HG02763 (cell line): Measurements from ENCODE around the gene CHST11.
A peak's percentile ranks its signal among the peaks of the same experiment; 100 is the strongest.

Experiments
- ATAC-seq: cut with Tn5 transposase; IDR thresholded peaks from one replicate; pipeline ENCODE4 v1.9.1; 2021; ENCODE audit warnings: mild to moderate bottlenecking, moderate library complexity; ENCODE audit not compliant: unreplicated experiment

Gene CHST11

GRCh38 chr12:104456417-104456949, at the start of gene CHST11:
CHST11 (plus strand) TSS chr12:104456948.
- peak; percentile 64 for ATAC-seq

- ATAC-seq = no peak
These were observed 49.3 kb upstream of the CHST11 start for GRCh38 chr12:104407438-104407837.

GRCh38 chr12:104407922-104408321, 48.8 kb upstream of the CHST11 start:
- no peak for ATAC-seq

- ATAC-seq = no peak
These were observed 46.4 kb upstream of the CHST11 start for GRCh38 chr12:104410326-104410725.

- no peak for ATAC-seq
These were observed 46.0 kb upstream of the CHST11 start for GRCh38 chr12:104410786-104411185.

GRCh38 chr12:104411826-104412641, 44.7 kb upstream of the CHST11 start:
- no peak for ATAC-seq

- no peak for ATAC-seq
These were observed 44.1 kb upstream of the CHST11 start for GRCh38 chr12:104412681-104413080.

- ATAC-seq = no peak
These were observed 43.4 kb upstream of the CHST11 start for GRCh38 chr12:104413330-104413729.

- ATAC-seq = no peak
These were observed 42.0 kb upstream of the CHST11 start for GRCh38 chr12:104414581-104415341.

GRCh38 chr12:104415342-104415980, 41.3 kb upstream of the CHST11 start:
- ATAC-seq = no peak

- no peak for ATAC-seq
These were observed 40.6 kb upstream of the CHST11 start for GRCh38 chr12:104416136-104416535.

- ATAC-seq = no peak
These were observed 40.2 kb upstream of the CHST11 start for GRCh38 chr12:104416585-104416984.

GRCh38 chr12:104419717-104420116, 37.0 kb upstream of the CHST11 start:
- ATAC-seq = no peak

- ATAC-seq = no peak
These were observed 35.9 kb upstream of the CHST11 start for GRCh38 chr12:104420868-104421267.

GRCh38 chr12:104421343-104421742, 35.4 kb upstream of the CHST11 start:
- ATAC-seq = no peak

- no peak for ATAC-seq
These were observed 34.3 kb upstream of the CHST11 start for GRCh38 chr12:104422441-104422840.

GRCh38 chr12:104423273-104423672, 33.5 kb upstream of the CHST11 start:
- no peak for ATAC-seq

- ATAC-seq = no peak
These were observed 32.9 kb upstream of the CHST11 start for GRCh38 chr12:104423809-104424208.

- ATAC-seq = no peak
These were observed 31.8 kb upstream of the CHST11 start for GRCh38 chr12:104424955-104425354.

- ATAC-seq = no peak
These were observed 31.1 kb upstream of the CHST11 start for GRCh38 chr12:104425614-104426013.

GRCh38 chr12:104426926-104427546, 29.7 kb upstream of the CHST11 start:
- no peak for ATAC-seq
